ENCODE measurements around the gene ZBTB40.

ZBTB40 gene

DNA sequence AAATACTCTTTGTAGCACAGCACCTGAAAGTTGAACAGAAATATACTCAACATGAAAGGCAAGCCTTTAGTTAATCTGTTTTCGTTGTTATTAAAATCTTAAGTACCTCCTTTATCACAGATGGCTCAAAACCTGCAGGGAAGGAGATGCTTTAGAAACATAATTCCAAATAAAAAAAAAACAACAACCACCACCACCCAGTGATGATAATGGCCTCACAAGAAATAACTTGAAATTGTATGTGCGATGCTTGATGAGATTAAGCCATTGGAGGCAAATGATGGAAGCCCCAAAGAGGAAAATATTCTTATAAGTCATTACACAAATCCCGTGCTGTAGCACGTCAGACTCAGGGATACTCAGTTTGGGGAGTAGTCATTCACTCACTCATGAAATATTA is 24.9 kb upstream of the ZBTB40 start:
- no peak for DNase-seq (ENCODE audit: low spot score)

DNA sequence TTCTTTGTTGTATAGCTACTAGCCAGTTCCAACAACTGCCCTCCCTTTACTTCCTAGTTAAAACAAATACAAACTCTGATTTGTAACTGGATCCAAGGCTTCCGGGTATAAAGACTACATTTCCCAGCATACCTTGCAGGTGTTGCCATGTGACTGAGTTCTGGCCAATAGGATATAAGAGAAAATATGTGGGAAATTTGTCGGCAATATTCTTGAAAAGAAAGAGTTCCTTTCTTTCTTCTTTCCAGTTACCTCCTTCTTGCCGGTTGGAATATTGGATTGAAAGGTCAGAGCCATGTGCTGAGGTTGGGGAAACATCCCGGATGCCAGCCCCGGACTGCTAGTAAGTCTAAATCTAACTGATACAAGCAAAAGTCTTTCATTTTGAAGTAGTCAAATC is 23.0 kb upstream of the ZBTB40 start:
- peak; percentile 90 for DNase-seq (ENCODE audit: low spot score)

DNA sequence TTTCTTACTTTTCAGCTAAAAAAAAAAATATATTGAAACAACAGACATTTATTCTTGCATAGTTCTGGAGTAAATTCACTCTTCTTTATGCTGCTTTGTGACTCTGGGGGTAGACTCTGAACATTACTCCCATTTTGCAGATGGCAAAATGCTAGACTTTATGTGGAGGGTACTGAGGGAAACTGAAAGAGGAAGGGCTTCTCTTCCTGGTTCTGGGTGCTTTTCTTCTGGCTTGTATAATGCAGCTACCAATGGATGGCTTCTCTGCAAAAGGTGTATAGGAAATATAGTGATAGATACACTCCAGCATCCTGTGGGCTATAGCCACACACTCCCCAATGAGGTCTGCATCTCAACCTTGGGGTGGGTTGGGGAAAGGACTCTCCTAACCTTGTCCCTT is 19.7 kb upstream of the ZBTB40 start:
- peak; percentile 47 for DNase-seq (ENCODE audit: low spot score)

DNA sequence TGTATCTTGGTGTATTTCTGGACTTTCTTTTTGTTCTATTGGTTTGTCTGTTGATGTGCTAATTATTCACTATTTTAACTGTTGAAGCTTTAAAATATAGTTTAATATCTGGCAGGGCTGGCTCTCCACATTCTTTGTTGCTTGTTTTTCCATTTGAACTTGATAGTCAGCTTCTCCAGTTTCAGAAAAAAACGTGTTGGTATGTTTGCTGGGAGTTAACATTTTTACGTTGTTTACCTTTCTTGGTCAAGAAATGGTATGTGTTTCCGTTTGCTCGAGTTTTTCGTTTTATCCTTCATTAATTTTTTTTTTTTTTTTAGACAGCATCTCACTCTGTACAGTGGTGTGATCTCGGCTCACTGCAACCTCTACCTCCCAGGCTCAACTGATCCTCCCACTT is 16.9 kb upstream of the ZBTB40 start:
- DNase-seq (ENCODE audit: low spot score): no peak

DNA sequence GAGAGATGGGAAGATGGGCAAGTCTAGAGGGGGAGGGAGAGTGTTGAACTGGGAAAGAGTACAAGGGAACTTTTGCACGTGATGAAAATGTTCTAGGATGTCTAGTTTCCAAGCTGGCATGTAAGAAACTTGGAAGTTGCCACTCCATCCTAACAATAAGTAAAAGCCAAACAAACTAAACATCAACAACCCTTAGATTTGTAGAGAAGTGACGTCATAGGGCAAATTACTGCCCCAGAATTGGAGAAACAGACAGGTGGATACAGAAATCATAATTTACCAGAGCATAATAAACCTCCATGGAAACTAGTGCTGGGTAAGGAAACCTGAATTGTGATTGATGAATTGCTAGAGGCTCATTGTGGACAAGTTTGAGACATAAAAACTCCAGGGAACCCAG is 14.7 kb upstream of the ZBTB40 start:
- DNase-seq (ENCODE audit: low spot score): no peak

DNA sequence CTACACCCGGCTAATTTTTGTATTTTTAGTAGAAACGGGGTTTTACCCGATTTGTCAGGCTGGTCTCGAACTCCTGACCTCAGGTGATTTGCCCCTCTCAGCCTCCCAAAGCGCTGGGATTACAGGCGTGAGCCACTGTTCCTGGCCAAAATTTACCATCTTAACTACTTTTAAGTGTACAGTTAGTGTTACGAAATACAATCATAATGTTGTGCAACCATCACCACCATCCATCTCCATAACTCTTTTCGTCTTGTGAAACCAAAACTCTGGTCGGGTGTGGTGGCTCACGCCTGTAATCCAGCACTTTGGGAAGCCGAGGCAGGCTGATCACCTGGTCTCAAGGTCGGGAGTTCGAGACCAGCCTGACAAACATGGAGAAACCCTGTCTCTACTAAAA is 14.1 kb upstream of the ZBTB40 start:
- DNase-seq (ENCODE audit: low spot score): no peak

DNA sequence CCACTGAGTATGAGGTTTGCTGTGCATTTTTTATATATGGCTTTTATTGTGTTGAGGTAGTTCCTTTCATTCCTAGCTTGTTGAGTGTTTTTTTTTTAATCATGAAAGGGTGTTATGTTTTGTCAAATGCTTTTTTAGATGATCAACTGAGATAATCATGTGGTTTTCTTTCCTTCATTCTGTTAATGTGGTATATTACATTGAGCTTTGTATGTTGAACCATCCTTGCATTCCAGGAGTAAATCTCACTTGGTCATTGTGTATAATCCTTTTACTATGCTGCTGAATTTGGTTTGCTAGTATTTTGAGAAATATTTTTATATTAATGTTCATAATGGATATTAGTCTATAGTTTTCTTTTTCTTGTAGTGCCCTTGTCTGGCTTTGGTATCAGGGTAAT is 11.1 kb upstream of the ZBTB40 start:
- no peak for DNase-seq (ENCODE audit: low spot score)

DNA sequence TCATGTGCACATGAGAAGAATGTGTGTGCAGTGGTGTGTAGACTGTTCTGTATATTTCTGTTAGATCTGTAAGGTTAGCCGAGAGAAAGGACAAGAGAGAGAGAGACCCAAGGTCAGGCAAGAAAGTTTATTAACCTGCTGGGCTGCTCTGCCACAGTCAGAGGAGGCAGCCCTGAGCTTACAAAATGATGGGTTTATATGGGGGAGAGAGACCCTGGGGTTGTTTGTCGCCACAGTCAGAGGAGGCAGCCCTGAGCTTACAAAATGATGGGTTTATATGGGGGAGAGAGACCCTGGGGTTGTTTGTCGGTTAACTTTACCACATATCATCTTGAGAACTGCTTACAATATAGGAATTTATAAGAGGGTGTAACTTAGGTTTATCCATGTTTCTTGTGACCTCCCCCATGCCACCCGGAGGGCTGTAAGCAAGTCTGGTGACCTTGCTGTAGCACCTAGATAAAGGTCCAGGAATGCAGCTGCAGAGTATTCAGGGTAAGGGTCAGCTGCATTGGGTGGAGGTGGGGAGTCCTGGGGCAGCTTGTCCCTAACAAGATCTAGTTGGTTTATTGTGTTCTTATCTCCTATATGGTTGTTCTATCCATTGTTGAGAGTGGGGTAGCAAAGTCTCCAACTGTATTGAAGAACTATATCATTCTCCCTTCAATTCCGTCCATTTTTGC is 9.3 kb upstream of the ZBTB40 start:
- no peak for DNase-seq (ENCODE audit: low spot score)

DNA sequence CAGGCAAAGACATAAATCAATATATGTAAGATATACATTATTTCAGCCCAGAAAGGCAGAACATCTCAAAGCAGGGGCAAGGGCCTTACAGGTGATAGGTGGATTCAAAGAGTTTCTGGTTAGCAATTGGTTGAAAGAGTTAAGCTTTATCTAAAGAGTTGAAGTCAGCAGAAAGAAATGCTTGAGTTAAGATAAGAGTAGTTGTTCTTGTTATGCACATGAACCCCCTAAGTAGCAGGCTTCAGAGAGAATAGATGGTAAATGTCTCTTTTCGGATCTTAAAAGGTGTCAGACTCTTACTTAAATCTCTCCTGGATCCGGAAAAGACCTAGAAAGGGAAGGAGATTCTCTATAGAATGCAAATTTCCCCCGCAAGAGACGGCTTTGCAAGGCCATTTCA is 8.3 kb upstream of the ZBTB40 start:
- no peak for DNase-seq (ENCODE audit: low spot score)

DNA sequence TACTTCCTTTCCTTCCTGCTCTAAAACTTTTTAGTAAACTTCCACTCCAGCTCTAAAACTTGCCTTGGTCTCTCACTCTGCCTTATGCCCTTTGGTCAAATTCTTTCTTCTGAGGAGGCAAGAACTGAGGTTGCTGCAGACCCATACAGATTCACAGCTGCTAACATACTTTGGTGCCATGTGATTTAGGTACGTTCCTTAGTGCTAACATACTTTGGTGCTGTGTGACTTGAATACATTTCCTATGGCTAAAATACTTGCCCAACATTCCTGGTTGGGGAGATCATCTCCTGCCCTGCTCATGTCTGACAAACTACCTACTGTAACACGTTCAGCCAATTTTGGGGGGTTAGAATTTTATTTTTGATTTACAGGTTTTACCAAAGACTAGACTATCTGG is 6.8 kb upstream of the ZBTB40 start:
- DNase-seq (ENCODE audit: low spot score): no peak

DNA sequence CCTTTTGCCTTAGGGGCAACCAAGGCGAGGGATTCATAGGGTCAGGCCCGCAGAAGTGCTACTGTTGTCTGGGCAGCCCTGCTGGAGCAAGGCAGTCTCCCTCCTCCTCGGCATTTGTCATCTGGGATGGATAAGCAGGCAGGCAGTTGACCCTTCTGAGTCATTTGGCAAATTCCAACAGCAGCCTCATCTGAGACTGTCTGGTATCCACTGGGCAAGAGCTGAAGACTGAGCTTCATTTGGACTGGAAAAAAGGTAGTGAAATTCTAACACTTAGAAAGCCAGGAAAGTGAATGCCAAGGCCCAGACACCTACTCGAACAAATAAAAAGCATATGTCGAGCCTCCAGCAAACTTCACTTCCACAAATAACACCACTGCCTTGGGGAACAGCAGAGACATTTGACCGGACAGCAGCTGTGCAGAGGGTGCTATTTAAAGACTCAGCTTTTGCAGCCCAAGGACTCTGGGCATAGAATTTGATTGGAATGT is 4.0 kb upstream of the ZBTB40 start:
- DNase-seq (ENCODE audit: low spot score): no peak

DNA sequence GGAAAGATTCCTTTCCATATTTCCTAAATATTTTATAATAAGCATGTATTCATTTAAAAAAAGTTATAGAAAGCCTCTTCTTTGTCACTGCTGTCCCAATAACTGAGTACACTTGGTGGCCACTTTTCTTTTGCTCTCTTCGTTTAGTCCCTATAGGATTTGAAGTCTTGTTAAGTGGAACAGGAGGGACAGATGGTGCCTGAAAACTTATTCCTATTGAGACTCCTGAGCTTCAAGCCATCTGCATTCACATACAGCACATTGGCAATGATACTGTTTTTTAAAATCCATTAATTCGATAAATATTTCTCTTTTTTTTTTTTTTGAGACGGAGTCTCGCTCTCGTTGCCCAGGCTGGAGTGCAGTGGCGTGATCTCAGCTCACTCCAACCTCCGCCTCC is 2.0 kb upstream of the ZBTB40 start:
- no peak for DNase-seq (ENCODE audit: low spot score)

DNA sequence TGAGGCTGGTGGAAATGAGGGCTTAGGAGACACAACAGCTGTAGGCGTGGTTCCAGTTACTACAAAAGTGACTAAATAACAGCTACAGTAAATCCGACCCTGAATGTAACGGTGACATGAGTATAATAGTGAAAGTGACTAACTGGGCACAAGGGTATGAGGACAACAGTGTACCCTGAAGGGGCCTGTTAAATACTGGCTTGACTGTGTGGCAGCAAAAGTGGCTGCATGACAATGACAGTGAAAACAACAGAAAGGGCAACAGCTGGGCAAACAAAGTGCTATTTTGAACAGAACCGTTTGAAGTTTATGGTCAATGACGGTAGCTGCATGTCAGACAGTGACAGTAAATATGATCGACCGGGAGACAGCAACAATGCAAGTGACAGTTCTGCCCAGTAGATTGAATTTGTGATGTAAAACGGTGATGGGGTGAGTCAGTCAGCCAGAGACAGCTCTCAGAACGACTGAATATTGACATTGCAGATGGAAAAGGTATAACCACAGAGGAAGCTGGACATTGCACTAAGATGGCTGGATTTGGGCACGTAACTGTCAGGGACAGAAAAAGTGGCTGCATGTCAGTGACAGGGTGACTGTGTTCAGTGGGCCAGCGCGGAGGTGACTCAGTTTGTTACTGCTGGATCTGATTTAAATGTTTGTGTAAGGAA is 1.2 kb upstream of the ZBTB40 start:
- no peak for DNase-seq (ENCODE audit: low spot score)

DNA sequence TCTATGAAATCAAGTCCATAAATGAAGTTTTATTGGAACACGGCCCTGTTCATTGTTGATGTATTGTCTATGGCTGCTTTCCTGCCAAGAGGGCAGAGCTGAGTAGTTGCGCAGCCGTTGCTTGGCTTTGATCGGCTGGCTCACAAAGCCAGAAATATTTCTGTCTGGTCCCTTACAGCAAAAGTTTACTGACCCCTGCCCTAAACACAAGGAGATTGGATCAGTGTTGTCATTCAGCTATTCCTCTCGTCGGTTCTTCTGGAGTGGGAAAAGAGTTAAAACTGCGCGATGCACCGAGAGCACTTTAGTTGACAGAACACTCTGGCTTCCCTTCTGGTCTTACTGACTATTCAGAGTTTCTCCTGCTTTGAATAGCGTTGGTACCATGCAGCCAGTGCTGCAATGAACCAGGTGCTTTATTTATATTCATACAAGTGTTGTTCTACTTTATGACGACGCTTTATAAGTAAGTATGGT is 868 bp downstream of the ZBTB40 start:
- DNase-seq (ENCODE audit: low spot score): peak; percentile 65

DNA sequence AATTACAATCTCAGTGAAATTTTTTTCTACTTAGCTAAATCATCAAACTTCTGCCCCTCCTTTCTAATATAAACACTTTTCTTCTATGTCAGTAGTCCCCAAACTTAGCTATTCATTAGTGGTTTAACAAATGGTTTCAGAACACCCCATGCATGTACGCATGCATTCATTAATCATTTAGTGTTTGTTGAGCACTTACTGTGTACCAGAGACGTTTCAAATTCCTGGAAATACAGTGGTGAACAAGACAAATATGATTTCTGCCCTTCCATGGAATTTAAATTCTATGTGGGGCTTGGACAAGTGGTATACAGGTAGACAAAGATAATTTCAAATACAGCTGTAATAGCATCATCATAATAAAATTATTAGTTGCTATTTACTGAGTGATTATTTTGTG is 1.5 kb downstream of the ZBTB40 start:
- no peak for DNase-seq (ENCODE audit: low spot score)

DNA sequence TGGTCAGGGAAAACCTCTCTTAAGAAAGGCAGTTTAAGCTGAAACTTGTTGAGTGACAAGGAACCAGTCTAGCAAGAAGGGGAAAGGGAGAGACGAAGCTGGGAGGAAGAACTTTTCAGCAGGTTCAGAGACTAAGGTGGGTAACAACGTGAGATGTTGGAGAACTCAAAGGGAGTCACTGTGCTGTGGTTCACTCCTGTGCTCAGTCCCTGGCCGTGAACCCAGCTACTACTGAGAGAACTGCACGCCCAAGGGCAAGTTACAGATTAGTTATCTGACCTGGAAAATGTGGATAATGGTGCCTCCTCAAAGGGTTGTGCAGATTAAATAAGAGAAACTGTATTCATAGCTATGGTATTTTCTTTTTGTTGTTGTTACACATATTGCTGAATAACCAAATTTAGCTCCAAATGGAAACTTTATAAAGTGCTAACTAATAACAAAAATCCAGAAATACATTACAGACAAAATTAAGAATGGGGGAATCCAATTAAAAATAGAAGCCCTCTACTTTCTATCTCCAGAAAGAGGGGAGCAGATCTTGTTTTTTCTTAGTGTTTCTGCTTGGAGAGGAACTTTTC is 2.9 kb downstream of the ZBTB40 start:
- DNase-seq (ENCODE audit: low spot score): no peak

DNA sequence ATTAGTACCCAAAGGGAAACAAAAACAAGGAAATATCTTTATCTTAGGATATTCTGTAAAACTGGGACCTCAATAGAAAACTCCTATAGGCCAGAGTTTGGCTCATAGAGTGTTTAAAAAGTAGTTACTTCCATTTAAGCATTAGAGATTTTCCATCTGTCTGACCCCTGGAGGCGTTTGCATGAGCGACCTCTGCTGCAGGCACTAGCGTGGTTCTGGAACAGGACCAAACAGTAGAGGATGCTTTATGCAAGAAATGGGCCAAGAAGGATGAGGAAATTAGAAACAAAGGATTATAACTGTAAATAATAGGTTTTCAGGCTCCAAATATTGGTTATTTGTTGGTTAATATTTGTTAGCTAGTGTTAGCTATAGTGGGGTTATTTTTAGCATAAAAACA is 5.7 kb downstream of the ZBTB40 start:
- DNase-seq (ENCODE audit: low spot score): no peak

DNA sequence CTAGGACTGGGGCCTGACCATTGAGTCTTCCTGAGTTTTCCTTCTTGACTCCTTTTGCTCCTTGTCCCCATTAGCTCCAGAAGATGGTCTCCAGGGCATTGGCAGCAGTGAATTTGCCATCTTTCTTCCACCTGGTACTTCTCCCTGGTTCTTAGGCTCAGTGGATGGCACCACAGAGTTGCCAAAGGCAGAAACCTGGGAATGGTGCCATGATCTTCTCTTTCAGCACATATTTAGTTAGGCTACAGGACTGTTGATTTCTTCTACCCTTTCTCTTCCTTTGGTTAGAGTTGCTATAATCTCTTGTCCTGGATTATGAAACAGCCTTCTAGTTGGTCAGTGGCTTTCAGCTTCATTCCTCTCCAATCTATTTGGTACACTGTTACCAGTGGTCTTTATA is 6.2 kb downstream of the ZBTB40 start:
- DNase-seq (ENCODE audit: low spot score): no peak

DNA sequence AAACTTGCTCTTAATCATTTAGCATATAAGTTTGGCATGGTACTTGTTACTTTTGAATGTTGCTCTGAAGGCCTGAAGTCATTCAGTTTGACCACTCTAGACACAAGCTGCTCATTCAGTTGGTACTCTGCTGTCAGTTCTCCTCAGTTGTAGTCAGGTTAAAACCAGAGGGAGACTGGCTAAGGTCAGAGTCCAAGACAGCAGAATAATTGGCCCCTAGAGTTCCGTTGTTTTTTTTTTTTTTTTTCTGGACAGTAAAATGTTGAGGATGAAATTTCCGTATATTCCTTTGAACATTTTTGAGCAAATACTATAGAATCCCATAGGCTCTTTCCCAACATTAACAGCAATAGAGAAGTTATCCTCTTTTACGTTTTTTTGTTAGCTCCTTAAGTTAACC is 9.4 kb downstream of the ZBTB40 start:
- no peak for DNase-seq (ENCODE audit: low spot score)

DNA sequence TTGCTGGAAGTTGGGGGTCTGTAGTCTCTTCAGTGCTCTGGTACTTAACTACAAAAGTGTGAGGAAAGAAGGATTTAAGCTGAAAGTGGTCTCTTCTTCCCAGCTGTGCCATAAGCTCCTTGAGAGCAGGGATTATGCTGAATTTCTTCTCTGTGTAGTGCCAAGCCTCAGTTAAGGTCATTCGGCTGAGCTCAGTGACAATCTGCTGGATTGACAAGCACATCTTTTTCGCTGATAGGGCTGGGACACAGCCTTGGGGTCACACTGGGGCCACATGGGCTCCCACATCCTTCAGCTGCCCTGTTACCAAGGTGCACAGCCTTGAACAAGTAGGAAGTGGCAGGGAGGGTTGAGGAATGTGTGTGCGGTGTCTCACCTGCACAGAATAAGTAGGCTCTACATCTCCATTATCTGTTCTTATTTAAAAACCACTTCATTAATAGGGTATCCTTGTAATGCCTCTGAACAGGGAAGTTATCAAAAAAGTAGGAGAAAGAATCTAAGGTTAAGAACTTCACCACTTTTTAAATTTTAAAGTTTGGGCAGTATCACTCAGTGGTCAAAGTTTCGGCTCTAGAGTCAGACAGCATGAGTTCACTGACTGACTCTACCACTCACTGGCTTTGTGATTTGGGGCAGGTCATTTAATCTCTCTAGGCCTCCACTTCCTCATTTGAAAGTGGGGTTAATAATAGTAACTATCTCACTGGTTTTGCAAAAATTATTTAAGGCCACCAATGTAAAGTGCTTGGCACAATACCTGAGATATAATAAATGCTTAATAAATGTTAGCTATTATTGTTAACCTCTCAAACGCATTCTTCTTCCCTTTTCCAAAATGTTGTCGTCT is 10.3 kb downstream of the ZBTB40 start:
- DNase-seq (ENCODE audit: low spot score): no peak

DNA sequence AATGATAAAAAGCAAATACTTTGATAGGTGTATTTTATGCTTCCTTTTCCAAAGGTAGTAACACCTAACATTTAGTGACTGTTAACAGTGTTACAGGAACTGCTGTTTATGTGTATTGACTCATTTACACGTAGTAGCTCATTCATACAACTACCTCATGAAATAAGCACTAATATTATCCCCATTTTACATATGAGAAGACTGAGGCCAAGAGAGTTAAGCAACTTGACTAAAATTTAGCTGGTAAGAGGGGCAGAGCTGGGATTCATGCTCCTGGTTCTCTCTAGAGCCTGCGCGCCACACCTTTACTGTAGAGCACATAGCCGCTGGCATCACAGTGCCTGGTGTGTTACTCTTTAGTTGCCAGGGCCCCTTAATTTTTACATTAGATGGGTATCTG is 11.3 kb downstream of the ZBTB40 start:
- no peak for DNase-seq (ENCODE audit: low spot score)

DNA sequence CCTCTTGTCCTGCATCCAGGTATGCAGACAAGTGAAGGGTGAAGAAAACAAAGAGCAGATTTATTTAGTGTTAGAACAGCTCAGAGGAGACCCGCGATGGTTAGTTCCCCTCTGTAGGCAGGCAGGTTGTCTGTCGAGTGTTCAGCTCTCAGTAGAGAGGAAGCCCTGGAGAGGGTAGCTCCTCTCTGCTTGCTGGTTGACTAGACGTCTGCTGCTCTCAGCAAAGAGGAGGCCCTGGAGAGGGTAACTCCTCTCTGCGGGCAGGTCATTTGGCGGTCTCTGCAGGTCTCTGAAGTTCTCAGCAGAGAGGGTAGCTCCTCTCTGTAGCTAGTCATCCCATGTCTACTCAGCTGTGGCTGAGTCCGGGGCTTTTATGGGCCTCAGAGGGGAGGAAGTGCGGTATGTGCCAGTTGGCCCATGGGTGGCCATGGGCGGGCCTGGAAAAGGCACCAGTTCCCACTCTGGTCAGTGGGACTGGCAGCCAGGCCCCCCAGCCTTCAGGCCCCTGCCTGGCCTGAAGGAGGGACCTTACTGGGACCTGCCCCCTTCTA is 13.4 kb downstream of the ZBTB40 start:
- no peak for DNase-seq (ENCODE audit: low spot score)

Data from NAMALWA (cell line).